ENCODE results near the gene PTGFR. TPM values are rescaled to one million over a fixed set of nuclear protein-coding genes. Genes with fewer than 3 reads are reported as not detected.

The PTGFR gene
- total RNA-seq, 2 experiments from 2014 or later, result not detected

DNA sequence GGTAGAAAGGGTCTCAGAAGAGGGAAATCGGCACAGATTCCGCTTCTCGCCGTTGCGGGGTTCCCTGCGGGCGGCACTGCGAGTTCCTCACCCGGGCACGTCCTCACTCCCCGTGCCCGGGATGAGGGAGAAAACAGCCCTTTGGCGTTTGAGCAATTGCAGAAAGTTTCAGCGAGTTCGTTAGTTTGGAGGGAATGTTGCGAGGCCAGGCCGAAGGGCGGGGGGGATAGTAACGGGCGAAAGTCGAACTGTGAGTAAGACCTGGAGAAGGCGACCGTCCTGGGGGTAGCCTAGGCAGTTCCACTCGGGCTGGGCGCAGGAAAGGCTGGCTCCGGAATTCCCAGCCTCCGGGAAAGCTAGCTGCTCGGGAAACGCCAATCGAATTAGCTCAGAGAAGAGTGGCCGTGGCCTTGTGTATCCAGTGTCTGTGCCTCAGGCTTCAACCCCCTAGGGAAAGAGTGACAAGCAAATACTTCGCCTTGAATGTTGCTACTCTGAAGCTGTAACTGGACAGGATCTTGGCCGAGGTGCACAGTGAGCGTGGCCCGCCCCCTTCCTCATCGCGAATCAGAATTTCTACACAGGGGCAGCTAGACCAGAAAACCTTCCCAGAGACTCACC is 787 bp downstream of the PTGFR start:
- intact Hi-C loops (cut with micrococcal nuclease), result no loop called here
- Mint-ChIP-seq H3K4me3 (no peak overlapping the region), H3K27me3 (ENCODE audit: low read depth) (peaks cover 38% of the 10 kb centered on the region), H3K4me1 (ENCODE audit: low read depth) (peaks cover 2% of the 10 kb centered on the region), H3K27ac (no peak overlapping the region), H3K36me3 (ENCODE audit: low read depth) (no peaks in the 10 kb centered on the region), H3K9me3 (peaks cover 2% of the 10 kb centered on the region)
- CTCF ChIA-PET, result no interaction called here
- no peak for DNase-seq

DNA sequence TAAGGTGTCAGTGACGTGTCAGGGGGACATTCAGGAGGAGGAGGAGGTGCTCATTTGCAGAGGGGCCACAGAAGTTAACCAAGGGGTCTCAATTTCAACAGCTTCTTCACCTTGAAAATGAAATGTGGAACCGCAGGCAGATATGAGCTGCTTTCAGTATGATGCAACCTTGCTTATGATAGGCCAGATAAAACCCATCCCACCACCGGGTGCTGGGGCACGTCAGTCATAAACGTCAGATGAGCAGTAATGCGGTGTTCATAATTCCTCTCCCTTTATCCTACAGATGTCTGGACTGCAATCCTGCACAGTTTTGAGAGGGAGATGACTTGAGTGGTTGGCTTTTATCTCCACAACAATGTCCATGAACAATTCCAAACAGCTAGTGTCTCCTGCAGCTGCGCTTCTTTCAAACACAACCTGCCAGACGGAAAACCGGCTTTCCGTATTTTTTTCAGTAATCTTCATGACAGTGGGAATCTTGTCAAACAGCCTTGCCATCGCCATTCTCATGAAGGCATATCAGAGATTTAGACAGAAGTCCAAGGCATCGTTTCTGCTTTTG is 1.7 kb downstream of the PTGFR start:
- Mint-ChIP-seq H3K4me1 (ENCODE audit: low read depth) (peaks cover 2% of the 10 kb centered on the region), H3K4me3 (no peak overlapping the region), H3K27me3 (ENCODE audit: low read depth) (peaks cover 40% of the 10 kb centered on the region), H3K36me3 (ENCODE audit: low read depth) (no peaks in the 10 kb centered on the region), H3K9me3 (peaks cover 2% of the 10 kb centered on the region), H3K27ac (no peak overlapping the region)
- intact Hi-C loops (cut with micrococcal nuclease), result no loop called here
- DNase-seq, result no peak
- CTCF ChIA-PET, result interaction anchor here (0.6 kb wide), 1 partner anchor 387 kb away, joined by 5 read pairs; no protein-coding TSS in a partner anchor

DNA sequence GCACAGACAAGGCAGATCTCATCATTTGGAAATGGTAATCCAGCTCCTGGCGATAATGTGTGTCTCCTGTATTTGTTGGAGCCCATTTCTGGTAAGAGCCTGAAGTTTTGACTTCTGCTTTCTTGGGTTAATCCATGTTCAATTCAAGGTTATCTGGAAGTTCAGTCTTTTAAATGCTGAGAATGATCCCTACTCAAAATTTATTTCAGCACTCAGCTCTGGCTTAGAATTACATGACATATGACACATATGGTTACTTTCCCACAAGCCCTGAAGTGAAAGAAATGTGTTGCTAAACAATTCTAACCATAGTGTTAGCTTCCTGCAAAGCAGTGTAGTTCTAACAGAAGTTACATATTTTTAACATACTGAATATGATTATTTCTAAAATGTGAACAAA is 2.7 kb downstream of the PTGFR start:
- H3K9me3 Mint-ChIP-seq, result peaks cover 2% of the 10 kb centered on the region
- CTCF ChIA-PET, result interaction anchor here (1.0 kb wide), 1 partner anchor 23 kb away, joined by 3 read pairs; no protein-coding TSS in a partner anchor
- peaks cover 2% of the 10 kb centered on the region for H3K4me1 Mint-ChIP-seq (ENCODE audit: low read depth)
- peaks cover 41% of the 10 kb centered on the region for H3K27me3 Mint-ChIP-seq (ENCODE audit: low read depth)
- H3K27ac Mint-ChIP-seq, result no peak overlapping the region
- intact Hi-C loops (cut with micrococcal nuclease), result no loop called here
- H3K36me3 Mint-ChIP-seq (ENCODE audit: low read depth), result no peaks in the 10 kb centered on the region
- no peak overlapping the region for H3K4me3 Mint-ChIP-seq
- DNase-seq, result no peak

DNA sequence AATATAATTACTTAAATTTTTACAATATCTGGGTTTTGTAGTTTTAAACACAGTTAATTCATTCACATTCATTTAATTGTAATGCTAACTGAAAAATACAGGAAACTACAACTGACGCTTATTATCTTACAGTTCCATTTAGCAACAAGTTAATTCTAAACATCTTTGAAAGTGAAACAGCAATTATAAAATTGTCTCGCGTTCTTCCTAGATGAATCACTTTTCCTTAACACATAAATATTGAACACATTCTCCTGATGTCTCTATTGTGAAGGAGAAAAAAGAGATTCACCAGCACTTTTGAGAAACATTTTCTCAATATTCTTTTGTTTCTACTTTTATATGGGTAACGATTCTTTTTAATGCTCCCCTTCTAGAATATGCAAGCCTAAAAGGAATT is 6.4 kb downstream of the PTGFR start:
- CTCF ChIA-PET, result no interaction called here

DNA sequence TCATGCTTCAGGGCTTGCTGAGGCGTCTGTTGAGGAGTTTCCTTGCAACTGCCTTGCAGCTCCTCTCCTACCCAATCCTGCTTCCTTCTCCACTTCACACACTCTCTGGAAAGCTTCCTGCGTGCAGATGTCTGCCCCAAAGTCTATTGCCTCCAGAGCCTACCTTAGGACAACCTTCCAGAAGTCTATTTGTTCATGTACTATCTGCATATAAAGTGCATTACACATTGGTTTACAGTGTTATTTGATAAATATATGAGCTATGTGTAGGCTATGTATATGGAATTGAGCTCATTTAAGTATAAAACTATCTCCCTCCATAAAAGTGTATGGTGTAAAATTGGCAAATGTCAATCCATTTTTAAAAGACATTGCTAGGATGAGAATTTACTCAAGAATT is 9.8 kb downstream of the PTGFR start:
- no peak overlapping the region for H3K27ac Mint-ChIP-seq
- DNase-seq, result no peak
- no peaks in the 10 kb centered on the region for H3K36me3 Mint-ChIP-seq (ENCODE audit: low read depth)
- intact Hi-C loops (cut with micrococcal nuclease), result no loop called here
- H3K27me3 Mint-ChIP-seq (ENCODE audit: low read depth), result peaks cover 9% of the 10 kb centered on the region
- no peak overlapping the region for H3K4me3 Mint-ChIP-seq
- CTCF ChIA-PET, result interaction anchor here (1.4 kb wide), 1 partner anchor 355 kb away, joined by 3 read pairs; no protein-coding TSS in a partner anchor
- no peaks in the 10 kb centered on the region for H3K4me1 Mint-ChIP-seq (ENCODE audit: low read depth)
- H3K9me3 Mint-ChIP-seq, result no peaks in the 10 kb centered on the region

More for the DNA sequence above, 6.4 kb downstream of the PTGFR start:
- intact Hi-C loops (cut with micrococcal nuclease), result no loop called here
- Mint-ChIP-seq H3K9me3 (no peaks in the 10 kb centered on the region), H3K27ac (no peak overlapping the region), H3K4me3 (no peak overlapping the region), H3K4me1 (ENCODE audit: low read depth) (no peaks in the 10 kb centered on the region), H3K36me3 (ENCODE audit: low read depth) (no peaks in the 10 kb centered on the region), H3K27me3 (ENCODE audit: low read depth) (peaks cover 19% of the 10 kb centered on the region)
- no peak for DNase-seq

DNA sequence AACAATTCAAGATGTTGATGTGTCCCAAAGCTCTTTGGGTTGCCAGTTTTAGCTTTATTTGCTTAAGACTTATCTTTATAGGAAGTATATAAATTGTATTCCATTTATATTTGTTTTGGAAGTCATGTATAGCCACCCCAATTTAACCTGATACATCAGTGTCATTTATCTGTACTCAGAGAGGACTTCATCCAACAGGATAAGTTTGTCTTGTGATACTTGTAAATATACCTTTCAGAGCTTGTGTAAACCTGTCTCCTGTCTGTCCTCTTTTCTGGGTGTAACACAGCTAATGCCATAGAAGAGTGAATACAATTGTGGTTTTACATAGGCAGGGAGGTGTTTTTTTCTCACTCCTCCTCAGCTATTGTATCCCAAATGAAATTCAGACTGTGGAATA is 10.4 kb downstream of the PTGFR start:
- Mint-ChIP-seq H3K4me1 (ENCODE audit: low read depth) (no peaks in the 10 kb centered on the region), H3K4me3 (no peak overlapping the region)

DNA sequence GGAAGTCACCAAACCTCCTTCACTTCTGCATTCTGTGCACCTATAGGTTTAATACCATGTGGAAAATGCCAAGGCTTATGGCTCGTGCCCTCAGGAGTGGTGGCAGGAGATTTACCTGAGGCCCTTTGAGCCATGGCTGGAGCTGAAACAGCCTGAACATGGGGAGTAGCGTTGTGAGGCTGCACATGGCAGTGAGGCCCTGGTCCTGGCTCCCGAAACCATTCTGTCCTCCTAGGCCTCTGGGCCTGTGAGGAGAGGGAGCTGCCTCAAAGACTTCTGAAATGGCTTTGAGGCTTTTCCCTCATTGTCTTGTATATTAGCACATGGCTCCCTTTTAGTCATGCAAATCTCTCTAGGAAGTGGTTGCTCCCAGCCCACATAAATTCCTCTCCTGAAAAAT is 20.6 kb downstream of the PTGFR start:
- intact Hi-C loops (cut with micrococcal nuclease), result no loop called here
- no peak overlapping the region for H3K27ac Mint-ChIP-seq
- no peak for DNase-seq
- peaks cover 13% of the 10 kb centered on the region for H3K9me3 Mint-ChIP-seq
- H3K27me3 Mint-ChIP-seq (ENCODE audit: low read depth), result peaks cover 10% of the 10 kb centered on the region
- CTCF ChIA-PET, result no interaction called here
- H3K4me1 Mint-ChIP-seq (ENCODE audit: low read depth), result no peaks in the 10 kb centered on the region
- peaks cover 2% of the 10 kb centered on the region for H3K36me3 Mint-ChIP-seq (ENCODE audit: low read depth)
- no peak overlapping the region for H3K4me3 Mint-ChIP-seq

More for the DNA sequence above, 10.4 kb downstream of the PTGFR start:
- no peak overlapping the region for H3K27ac Mint-ChIP-seq
- intact Hi-C loops (cut with micrococcal nuclease), result no loop called here
- no peaks in the 10 kb centered on the region for H3K9me3 Mint-ChIP-seq
- peaks cover 9% of the 10 kb centered on the region for H3K27me3 Mint-ChIP-seq (ENCODE audit: low read depth)
- H3K36me3 Mint-ChIP-seq (ENCODE audit: low read depth), result no peaks in the 10 kb centered on the region
- CTCF ChIA-PET, result interaction anchor here (0.6 to 1.4 kb wide), 3 partner anchors 234 to 356 kb away, joined by 3 read pairs; no protein-coding TSS in a partner anchor
- DNase-seq, result no peak

DNA sequence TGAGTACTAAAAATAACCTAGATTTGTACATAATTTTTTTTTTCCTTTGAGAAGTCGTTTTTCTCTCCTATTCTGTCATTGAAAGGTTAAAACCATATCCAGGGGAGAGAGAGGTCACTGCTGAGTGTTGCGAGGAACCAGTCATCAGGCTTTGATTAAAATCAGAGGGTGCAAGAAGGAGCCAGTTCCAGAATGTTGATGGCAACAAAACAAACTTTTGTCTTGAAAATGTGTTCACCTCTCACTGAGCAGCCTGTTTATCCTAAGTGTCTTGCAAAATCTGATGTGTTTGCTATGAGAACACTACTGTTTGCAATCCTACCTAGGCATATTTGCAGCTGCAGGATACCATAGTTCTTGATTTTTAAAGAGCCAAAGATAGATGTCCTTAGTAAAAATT is 25.9 kb downstream of the PTGFR start:
- Mint-ChIP-seq H3K27ac (no peak overlapping the region), H3K4me1 (ENCODE audit: low read depth) (no peaks in the 10 kb centered on the region), H3K9me3 (peaks cover 6% of the 10 kb centered on the region), H3K4me3 (no peak overlapping the region), H3K36me3 (ENCODE audit: low read depth) (no peaks in the 10 kb centered on the region), H3K27me3 (ENCODE audit: low read depth) (no peaks in the 10 kb centered on the region)
- no peak for DNase-seq
- CTCF ChIA-PET, result interaction anchor here (0.7 kb wide), 1 partner anchor 23 kb away, joined by 3 read pairs; no protein-coding TSS in a partner anchor
- intact Hi-C loops (cut with micrococcal nuclease), result no loop called here

DNA sequence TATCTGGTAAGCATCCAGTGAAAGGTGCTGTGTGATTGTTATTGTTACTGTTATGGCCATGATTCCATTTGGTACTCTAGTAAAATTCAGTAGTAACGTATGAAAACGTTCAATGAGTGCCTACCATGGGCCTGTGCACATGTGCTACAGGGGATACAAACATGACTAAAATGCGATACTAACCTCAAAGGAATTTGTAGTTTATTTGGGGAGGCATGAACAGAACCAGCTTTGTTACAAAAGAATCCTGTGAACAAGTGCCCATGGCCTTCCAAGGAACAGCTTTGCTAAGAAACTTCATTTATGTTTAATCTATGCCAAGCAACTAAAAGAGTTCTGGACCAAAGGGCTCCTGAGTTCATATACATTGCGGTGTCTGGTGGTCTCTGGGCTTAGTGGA is 28.7 kb downstream of the PTGFR start:
- DNase-seq, result no peak
- Mint-ChIP-seq H3K4me1 (ENCODE audit: low read depth) (no peaks in the 10 kb centered on the region), H3K36me3 (ENCODE audit: low read depth) (no peaks in the 10 kb centered on the region), H3K27ac (no peak overlapping the region), H3K9me3 (no peaks in the 10 kb centered on the region), H3K27me3 (ENCODE audit: low read depth) (no peaks in the 10 kb centered on the region), H3K4me3 (no peak overlapping the region)
- intact Hi-C loops (cut with micrococcal nuclease), result no loop called here
- CTCF ChIA-PET, result no interaction called here

DNA sequence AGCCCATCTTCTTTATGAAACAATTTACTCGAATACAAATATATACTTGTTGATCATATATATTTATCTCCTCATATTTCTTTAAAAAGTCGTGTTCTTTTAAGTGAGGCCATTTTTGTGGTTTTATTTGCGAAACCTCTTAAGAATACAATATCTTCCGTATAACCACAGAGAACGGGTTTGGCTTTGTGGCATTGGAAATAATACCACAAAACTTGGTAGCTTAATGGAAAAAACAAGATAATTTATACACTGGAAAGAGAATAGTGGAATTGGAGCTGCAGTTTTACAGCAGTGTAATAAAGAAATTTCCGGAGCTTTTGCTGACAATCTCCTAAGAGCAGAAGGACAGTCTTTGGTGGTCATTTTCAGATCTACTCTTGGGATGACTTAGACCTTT is 29.4 kb downstream of the PTGFR start:
- Mint-ChIP-seq H3K9me3 (no peaks in the 10 kb centered on the region), H3K27ac (no peak overlapping the region), H3K36me3 (ENCODE audit: low read depth) (no peaks in the 10 kb centered on the region), H3K4me1 (ENCODE audit: low read depth) (no peaks in the 10 kb centered on the region), H3K27me3 (ENCODE audit: low read depth) (no peaks in the 10 kb centered on the region), H3K4me3 (no peak overlapping the region)
- no peak for DNase-seq
- CTCF ChIA-PET, result interaction anchor here (0.6 kb wide), 1 partner anchor 15 kb away, joined by 3 read pairs; no protein-coding TSS in a partner anchor
- intact Hi-C loops (cut with micrococcal nuclease), result no loop called here

DNA sequence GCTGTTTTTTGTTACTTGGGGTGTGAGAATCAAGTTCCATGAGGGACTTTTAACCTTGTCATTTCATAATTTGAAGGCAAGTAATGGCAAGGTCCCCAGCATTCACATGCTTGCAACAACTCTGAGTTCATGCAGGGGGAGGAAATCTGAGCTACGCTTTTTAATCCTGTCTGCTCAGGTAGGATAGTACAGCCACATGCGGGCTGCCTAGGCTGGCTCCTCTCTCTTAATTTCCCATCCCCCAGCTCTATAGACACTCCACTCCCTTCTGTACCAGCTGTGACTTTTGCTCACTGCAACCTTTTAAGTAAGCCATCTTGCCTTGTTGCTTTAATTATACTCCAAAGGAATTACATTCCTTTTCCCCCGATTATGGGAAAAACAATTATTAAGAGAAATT is 30.1 kb downstream of the PTGFR start:
- Mint-ChIP-seq H3K4me3 (no peak overlapping the region), H3K36me3 (ENCODE audit: low read depth) (no peaks in the 10 kb centered on the region), H3K27me3 (ENCODE audit: low read depth) (no peaks in the 10 kb centered on the region), H3K4me1 (ENCODE audit: low read depth) (no peaks in the 10 kb centered on the region), H3K9me3 (no peaks in the 10 kb centered on the region), H3K27ac (no peak overlapping the region)
- CTCF ChIA-PET, result interaction anchor here (0.6 kb wide), 1 partner anchor 16 kb away, joined by 3 read pairs; no protein-coding TSS in a partner anchor
- DNase-seq, result no peak
- intact Hi-C loops (cut with micrococcal nuclease), result no loop called here

DNA sequence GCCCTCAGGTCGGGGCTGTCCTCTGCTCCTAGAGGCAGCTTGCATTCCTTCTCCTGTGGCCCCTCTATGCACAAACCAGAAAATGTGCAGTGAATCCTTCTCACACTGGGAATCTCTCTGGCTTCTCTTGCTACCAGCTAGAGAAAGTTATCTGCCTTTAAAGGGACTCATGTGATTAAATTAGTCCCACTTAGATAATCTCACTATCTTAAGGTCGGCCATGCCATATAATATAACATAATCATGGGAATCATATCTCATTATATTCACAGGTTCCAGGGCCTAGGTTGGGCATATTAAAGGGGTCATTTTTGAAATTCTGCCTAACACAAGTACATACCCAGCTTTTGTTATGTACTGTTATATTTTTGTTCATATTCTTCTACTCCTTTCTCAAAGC is 31.4 kb downstream of the PTGFR start:
- CTCF ChIA-PET, result no interaction called here

DNA sequence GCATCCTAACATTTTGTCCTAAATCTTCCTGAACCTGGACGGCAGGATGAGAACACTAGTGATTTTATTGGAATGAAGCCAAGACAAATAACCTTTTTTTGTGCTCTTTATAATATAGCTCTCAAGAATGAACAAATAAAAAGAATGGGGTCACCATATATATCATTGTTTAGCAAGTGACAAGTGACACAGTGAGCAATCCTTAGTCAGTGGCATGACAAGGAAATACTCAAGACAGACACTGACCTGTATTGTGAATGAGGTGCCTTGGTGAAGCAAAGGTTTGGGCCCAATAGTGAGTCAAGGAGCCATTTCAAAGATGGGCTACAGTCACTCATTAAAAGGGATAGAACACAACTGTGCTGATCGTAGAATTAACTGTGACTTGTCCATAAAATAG is 35.7 kb downstream of the PTGFR start:
- H3K27me3 Mint-ChIP-seq (ENCODE audit: low read depth), result no peaks in the 10 kb centered on the region
- H3K4me3 Mint-ChIP-seq, result no peak overlapping the region
- no peak overlapping the region for H3K27ac Mint-ChIP-seq
- intact Hi-C loops (cut with micrococcal nuclease), result no loop called here
- DNase-seq, result no peak
- H3K36me3 Mint-ChIP-seq (ENCODE audit: low read depth), result no peaks in the 10 kb centered on the region
- no peaks in the 10 kb centered on the region for H3K9me3 Mint-ChIP-seq
- CTCF ChIA-PET, result no interaction called here
- H3K4me1 Mint-ChIP-seq (ENCODE audit: low read depth), result no peaks in the 10 kb centered on the region

More for the DNA sequence above, 31.4 kb downstream of the PTGFR start:
- Mint-ChIP-seq H3K27me3 (ENCODE audit: low read depth) (no peaks in the 10 kb centered on the region), H3K36me3 (ENCODE audit: low read depth) (no peaks in the 10 kb centered on the region), H3K27ac (no peak overlapping the region), H3K4me1 (ENCODE audit: low read depth) (no peaks in the 10 kb centered on the region), H3K4me3 (no peak overlapping the region), H3K9me3 (no peaks in the 10 kb centered on the region)
- DNase-seq, result no peak
- intact Hi-C loops (cut with micrococcal nuclease), result no loop called here
